Type B pancreatic cell (in vitro differentiated cells): ENCODE results near the gene SDK2. TPM values are rescaled to one million over a fixed set of nuclear protein-coding genes. Genes with fewer than 3 reads are reported as not detected.

Experiments
- DNase-seq: peaks from one replicate; pipeline ENCODE4 v3.0.0; 2021; ENCODE audit warnings: mixed read lengths; ENCODE audit not compliant: unreplicated experiment; ENCODE audit errors: extremely low spot score
- H3K27ac Mint-ChIP-seq: 2 replicates; pipeline ENCODE4 v1.8.0; 2021; ENCODE audit warnings: mild to moderate bottlenecking, mixed read lengths
- H3K27me3 Mint-ChIP-seq: 2 replicates; pipeline ENCODE4 v1.8.0; 2021; ENCODE audit warnings: mixed read lengths
- H3K36me3 Mint-ChIP-seq: 2 replicates; pipeline ENCODE4 v1.8.0; 2021; ENCODE audit warnings: mixed read lengths
- H3K4me1 Mint-ChIP-seq: one replicate; pipeline ENCODE4 v1.8.0; 2021; ENCODE audit warnings: mixed read lengths; ENCODE audit not compliant: unreplicated experiment
- H3K4me3 Mint-ChIP-seq: 2 replicates; pipeline ENCODE4 v1.8.0; 2021; ENCODE audit warnings: mild to moderate bottlenecking, mixed read lengths
- H3K9me3 Mint-ChIP-seq: 2 replicates; pipeline ENCODE4 v1.8.0; 2021; ENCODE audit warnings: mixed read lengths
- CTCF ChIP-seq: fragments of 200-600 bp; sonication (generic); conservative IDR thresholded peaks from 2 replicates; pipeline ENCODE4 v1.5.0; 2021; ENCODE audit warnings: antibody characterized with exemption, mild to moderate bottlenecking
- total RNA-seq: library from RNA; stranded (reverse); gene quantifications from 2 replicates; pipeline ENCODE4 v1.2.1, GENCODE V29; 2021; ENCODE audit warnings: low replicate concordance

The SDK2 gene
- total RNA-seq, 1 donor from 2014 or later, result 47.3 TPM

- Mint-ChIP-seq H3K4me1 (peaks cover 5% of the 10 kb centered on the region), H3K4me3 (no peak overlapping the region), H3K27me3 (no peaks in the 10 kb centered on the region), H3K9me3 (peaks cover 4% of the 10 kb centered on the region), H3K36me3 (no peaks in the 10 kb centered on the region), H3K27ac (no peak overlapping the region)
- TF ChIP-seq CTCF, result no peak
- no peak for DNase-seq
These were observed 135.2 kb downstream of the SDK2 start for GRCh38 chr17:73508931-73509605.

DNA sequence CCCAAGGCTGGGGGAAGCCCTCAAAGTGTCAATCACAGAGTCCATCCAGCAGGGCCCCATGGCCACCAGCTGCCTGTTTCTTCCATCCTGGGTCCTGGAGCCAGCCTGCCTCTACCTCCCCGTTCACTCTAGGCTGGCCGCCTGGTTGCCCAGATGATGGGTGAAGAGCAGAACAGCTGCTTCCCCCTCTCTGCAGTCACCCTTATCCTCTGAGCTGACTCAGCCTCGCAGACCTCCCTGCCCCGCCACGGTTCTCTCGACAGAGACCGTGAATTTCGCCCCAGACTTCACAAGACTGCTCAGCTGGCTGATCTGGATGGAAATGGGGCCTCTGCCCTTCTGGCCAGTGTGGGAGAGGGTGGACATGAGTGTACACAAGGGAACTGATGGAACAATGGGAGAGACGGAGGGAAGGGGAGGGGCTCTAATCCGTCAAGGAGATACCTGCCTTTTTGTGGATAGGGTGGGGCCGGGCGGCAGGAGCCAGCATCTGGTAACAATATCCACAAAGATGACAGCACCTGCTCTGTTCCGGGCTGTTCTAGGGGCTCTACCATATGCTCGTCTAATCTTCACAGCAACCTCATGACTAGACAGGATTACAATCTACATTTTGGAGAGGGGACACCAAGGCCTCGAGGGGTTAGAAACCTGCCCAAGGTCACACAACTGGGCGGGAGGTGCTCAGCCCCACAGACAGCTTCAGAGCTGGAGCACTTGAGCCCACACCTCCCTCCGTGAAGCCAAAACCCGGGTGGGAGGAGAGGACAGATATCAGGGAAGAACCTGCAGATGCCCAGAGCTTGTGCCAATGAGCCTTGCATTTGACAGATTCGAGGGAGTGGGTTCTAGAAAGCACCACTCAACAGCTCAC is 136.0 kb downstream of the SDK2 start:
- Mint-ChIP-seq H3K4me3 (no peak overlapping the region), H3K36me3 (no peaks in the 10 kb centered on the region), H3K27ac (no peak overlapping the region), H3K9me3 (peaks cover 4% of the 10 kb centered on the region), H3K4me1 (peaks cover 5% of the 10 kb centered on the region), H3K27me3 (no peaks in the 10 kb centered on the region)
- DNase-seq, result no peak
- no peak for TF ChIP-seq CTCF

DNA sequence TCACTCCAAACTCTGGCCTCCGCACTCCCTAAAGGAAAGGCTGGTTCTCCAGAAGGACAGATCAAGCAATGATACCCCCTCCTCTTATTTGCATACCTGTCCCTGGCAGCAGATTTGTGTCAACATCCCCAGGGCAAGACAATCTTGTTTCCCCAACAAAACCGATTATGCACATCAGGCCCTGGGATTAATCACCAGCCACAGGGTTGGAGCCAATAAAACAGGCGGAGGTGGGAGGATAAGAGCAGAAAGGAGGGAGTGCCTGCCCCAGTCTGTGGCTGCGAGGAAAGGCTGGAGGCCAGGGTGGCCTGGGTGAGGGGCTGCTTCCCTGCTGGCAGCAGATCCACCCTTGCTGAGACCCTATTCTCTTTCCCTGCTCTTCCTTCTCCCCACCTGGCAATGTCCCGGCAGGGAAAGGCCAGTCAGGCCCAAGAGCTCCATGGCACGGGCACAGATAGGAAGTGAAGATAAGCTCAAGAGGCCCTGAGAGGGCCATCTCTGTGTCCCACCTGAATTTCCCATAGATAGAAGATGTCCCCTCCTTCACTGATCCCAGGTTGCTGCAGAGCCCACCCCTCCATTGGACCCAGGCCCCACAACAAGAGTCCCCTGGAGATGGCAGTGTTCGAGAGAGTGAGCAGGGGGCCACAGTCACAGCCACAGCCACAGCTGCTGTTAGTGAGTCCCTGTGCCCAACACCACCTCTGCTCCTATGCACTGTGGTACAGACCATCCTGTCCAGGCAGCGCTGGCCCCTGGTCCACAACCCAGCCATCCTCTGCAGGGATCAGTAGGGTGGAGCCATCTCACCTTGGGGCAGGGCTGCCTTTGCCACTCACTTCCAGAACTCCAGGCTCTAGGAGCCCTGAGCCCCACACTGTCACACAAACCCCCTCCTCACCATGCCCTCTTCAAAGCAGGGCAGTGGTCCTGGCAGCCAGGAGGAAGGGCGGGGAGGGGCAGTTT is 137.5 kb downstream of the SDK2 start:
- no peak for TF ChIP-seq CTCF

GRCh38 chr17:73503560-73503959 is 140.7 kb downstream of the SDK2 start:
- no peak for DNase-seq
- H3K27me3 Mint-ChIP-seq, result peaks cover 3% of the 10 kb centered on the region
- peaks cover 4% of the 10 kb centered on the region for H3K9me3 Mint-ChIP-seq
- H3K4me1 Mint-ChIP-seq, result no peaks in the 10 kb centered on the region
- H3K27ac Mint-ChIP-seq, result no peak overlapping the region
- no peak for TF ChIP-seq CTCF
- H3K4me3 Mint-ChIP-seq, result no peak overlapping the region
- H3K36me3 Mint-ChIP-seq, result no peaks in the 10 kb centered on the region

More for the DNA sequence above, 137.5 kb downstream of the SDK2 start:
- DNase-seq, result no peak
- Mint-ChIP-seq H3K4me1 (peaks cover 5% of the 10 kb centered on the region), H3K27me3 (peaks cover 3% of the 10 kb centered on the region), H3K4me3 (no peak overlapping the region), H3K27ac (no peak overlapping the region), H3K9me3 (peaks cover 4% of the 10 kb centered on the region), H3K36me3 (no peaks in the 10 kb centered on the region)

- H3K27me3 Mint-ChIP-seq, result peaks cover 11% of the 10 kb centered on the region
- no peaks in the 10 kb centered on the region for H3K36me3 Mint-ChIP-seq
- H3K9me3 Mint-ChIP-seq, result peaks cover 4% of the 10 kb centered on the region
- H3K4me1 Mint-ChIP-seq, result peaks cover 8% of the 10 kb centered on the region
- no peak for TF ChIP-seq CTCF
- no peak overlapping the region for H3K27ac Mint-ChIP-seq
- no peak for DNase-seq
- no peak overlapping the region for H3K4me3 Mint-ChIP-seq
These were observed 143.7 kb downstream of the SDK2 start for GRCh38 chr17:73500414-73500999.
